ENCODE results near the gene COL24A1.

Gene COL24A1

GRCh38 chr1:86015375-86015774 is 141.2 kb downstream of the COL24A1 start:
- Histone ChIP-seq H3K9ac (no peak overlapping the region), H3K27ac (no peak overlapping the region), H3K4me2 (no peak overlapping the region), H4K20me1 (ENCODE audit: insufficient read depth) (no peaks in the 10 kb centered on the region), H3K27me3 (ENCODE audit: insufficient read depth, low read depth) (no peaks in the 10 kb centered on the region), H2AFZ (ENCODE audit: low read depth) (no peak overlapping the region), H3K79me2 (ENCODE audit: insufficient read depth, low read depth) (no peaks in the 10 kb centered on the region), H3K36me3 (ENCODE audit: insufficient read depth) (no peaks in the 10 kb centered on the region), H3K4me1 (ENCODE audit: low read depth, poor library complexity, severe bottlenecking) (no peaks in the 10 kb centered on the region), H3K4me3 (IDR thresholded peaks at IDR 0.05; ENCODE audit: insufficient read depth, low read depth, low read length) (no peak overlapping the region)
- TF ChIP-seq CTCF (conservative IDR thresholded peaks at IDR 0.05; ENCODE audit: low read depth, low read length), result no peak

GRCh38 chr1:86000601-86001000 is 156.0 kb downstream of the COL24A1 start:
- H2AFZ ChIP-seq (ENCODE audit: low read depth), result no peak overlapping the region
- no peak overlapping the region for H3K4me2 ChIP-seq
- no peaks in the 10 kb centered on the region for H4K20me1 ChIP-seq (ENCODE audit: insufficient read depth)
- H3K27me3 ChIP-seq (ENCODE audit: insufficient read depth, low read depth), result no peaks in the 10 kb centered on the region
- H3K9ac ChIP-seq, result no peak overlapping the region
- no peak overlapping the region for H3K4me3 ChIP-seq (IDR thresholded peaks at IDR 0.05; ENCODE audit: insufficient read depth, low read depth, low read length)
- no peaks in the 10 kb centered on the region for H3K79me2 ChIP-seq (ENCODE audit: insufficient read depth, low read depth)
- peaks cover 4% of the 10 kb centered on the region for H3K4me1 ChIP-seq (ENCODE audit: low read depth, poor library complexity, severe bottlenecking)
- no peaks in the 10 kb centered on the region for H3K36me3 ChIP-seq (ENCODE audit: insufficient read depth)
- H3K27ac ChIP-seq, result no peak overlapping the region
- no peak for TF ChIP-seq CTCF (conservative IDR thresholded peaks at IDR 0.05; ENCODE audit: low read depth, low read length)

- Histone ChIP-seq H3K27me3 (ENCODE audit: insufficient read depth, low read depth) (no peaks in the 10 kb centered on the region), H3K4me1 (ENCODE audit: low read depth, poor library complexity, severe bottlenecking) (peaks cover 27% of the 10 kb centered on the region), H3K27ac (no peak overlapping the region), H2AFZ (ENCODE audit: low read depth) (no peak overlapping the region), H3K36me3 (ENCODE audit: insufficient read depth) (no peaks in the 10 kb centered on the region), H3K4me2 (no peak overlapping the region), H4K20me1 (ENCODE audit: insufficient read depth) (no peaks in the 10 kb centered on the region), H3K79me2 (ENCODE audit: insufficient read depth, low read depth) (no peaks in the 10 kb centered on the region), H3K4me3 (IDR thresholded peaks at IDR 0.05; ENCODE audit: insufficient read depth, low read depth, low read length) (no peak overlapping the region), H3K9ac (no peak overlapping the region)
- no peak for TF ChIP-seq CTCF (conservative IDR thresholded peaks at IDR 0.05; ENCODE audit: low read depth, low read length)
Observed at GRCh38 chr1:85998105-85998855, 158.3 kb downstream of the COL24A1 start.

- Histone ChIP-seq H2AFZ (ENCODE audit: low read depth) (peak overlapping the region; percentile 45; the same call in 1 of the 2 replicates), H3K27ac (peak overlapping the region; percentile 93), H3K4me1 (ENCODE audit: low read depth, poor library complexity, severe bottlenecking) (peaks cover 51% of the 10 kb centered on the region), H4K20me1 (ENCODE audit: insufficient read depth) (no peaks in the 10 kb centered on the region), H3K79me2 (ENCODE audit: insufficient read depth, low read depth) (no peaks in the 10 kb centered on the region), H3K4me2 (peak overlapping the region; percentile 81), H3K4me3 (IDR thresholded peaks at IDR 0.05; ENCODE audit: insufficient read depth, low read depth, low read length) (no peak overlapping the region), H3K9ac (peak overlapping the region; percentile 68), H3K27me3 (ENCODE audit: insufficient read depth, low read depth) (no peaks in the 10 kb centered on the region), H3K36me3 (ENCODE audit: insufficient read depth) (no peaks in the 10 kb centered on the region)
- TF ChIP-seq CTCF (conservative IDR thresholded peaks at IDR 0.05; ENCODE audit: low read depth, low read length), result no peak
Observed at GRCh38 chr1:85992791-85993190, 163.8 kb downstream of the COL24A1 start.
